HEK293T (cell line): ENCODE data around the gene BICC1.

Experiments
- ARNT ChIP-seq: fragments of 450-650 bp; IDR thresholded peaks from 2 replicates; pipeline ENCODE4 v1.6.1; 2017; ENCODE audit warnings: mild to moderate bottlenecking
- BHLHE40 ChIP-seq: fragments of 450-650 bp; IDR thresholded peaks from 2 replicates; pipeline ENCODE4 v1.6.1; 2016; ENCODE audit warnings: mild to moderate bottlenecking, moderate library complexity, borderline replicate concordance
- CTBP1 ChIP-seq: fragments of 450-650 bp; IDR thresholded peaks from 2 replicates; pipeline ENCODE4 v1.6.1; 2016; ENCODE audit warnings: borderline replicate concordance
- FOXA1 ChIP-seq: fragments of 450-650 bp; IDR thresholded peaks from 2 replicates; pipeline ENCODE4 v1.6.1; 2016; ENCODE audit warnings: mild to moderate bottlenecking
- FOXK2 ChIP-seq: fragments of 450-650 bp; IDR thresholded peaks from 2 replicates; pipeline ENCODE4 v1.6.1; 2016; ENCODE audit warnings: mild to moderate bottlenecking
- FOXM1 ChIP-seq: fragments of 450-650 bp; IDR thresholded peaks from 2 replicates; pipeline ENCODE4 v1.6.1; 2017; ENCODE audit warnings: mild to moderate bottlenecking, borderline replicate concordance
- HDGF ChIP-seq: fragments of 450-650 bp; IDR thresholded peaks from 2 replicates; pipeline ENCODE4 v1.6.1; 2017; ENCODE audit warnings: antibody characterized with exemption, borderline replicate concordance
- L3MBTL2 ChIP-seq: fragments of 450-650 bp; conservative IDR thresholded peaks from 2 replicates; pipeline ENCODE4 v1.6.1; 2016; ENCODE audit warnings: mild to moderate bottlenecking
- NFRKB ChIP-seq: fragments of 450-650 bp; IDR thresholded peaks from 2 replicates; pipeline ENCODE4 v1.6.1; 2016; ENCODE audit warnings: mild to moderate bottlenecking, moderate library complexity
- PKNOX1 ChIP-seq: fragments of 450-650 bp; IDR thresholded peaks from 2 replicates; pipeline ENCODE4 v1.6.1; 2016
- SP1 ChIP-seq: fragments of 450-650 bp; IDR thresholded peaks from 2 replicates; pipeline ENCODE4 v1.6.1; 2017
- SUZ12 ChIP-seq: fragments of 450-650 bp; IDR thresholded peaks from 2 replicates; pipeline ENCODE4 v1.6.1; 2016; ENCODE audit warnings: mild to moderate bottlenecking
- TARDBP ChIP-seq: fragments of 450-650 bp; IDR thresholded peaks from 2 replicates; pipeline ENCODE4 v1.6.1; 2016

GRCh38 chr10:58477122-58477521, 35.5 kb upstream of the BICC1 start:
- no peak for TF ChIP-seq FOXM1
- TF ChIP-seq L3MBTL2: no peak
- no peak for TF ChIP-seq TARDBP
- no peak for TF ChIP-seq FOXK2
- no peak for TF ChIP-seq PKNOX1
- TF ChIP-seq SUZ12: no peak
- no peak for TF ChIP-seq ARNT
- TF ChIP-seq NFRKB: no peak
- no peak for TF ChIP-seq HDGF
- no peak for TF ChIP-seq BHLHE40
- no peak for TF ChIP-seq FOXA1
- TF ChIP-seq CTBP1: no peak
- no peak for TF ChIP-seq SP1
